GM10266 (cell line): Measurements from ENCODE around the gene TUBGCP6.

Experiments used
- DNase-seq: peaks from one replicate; pipeline ENCODE4 v3.0.0; 2012; ENCODE audit errors: extremely low spot score
- TF ChIP-seq, protein P1 (sequence below): IDR thresholded peaks from 2 replicates; pipeline ENCODE4 v1.5.1; 2012; ENCODE audit warnings: mild to moderate bottlenecking, low read depth; ENCODE audit not compliant: control insufficient read depth, insufficient read depth; ENCODE audit errors: missing control alignments

Gene TUBGCP6

GRCh38 chr22:50175921-50176849 is 68.6 kb downstream of the TUBGCP6 start:
- DNase-seq, result no peak

GRCh38 chr22:50175191-50175461 is 69.7 kb downstream of the TUBGCP6 start:
- DNase-seq, result no peak
- TF ChIP-seq, protein P1, sequence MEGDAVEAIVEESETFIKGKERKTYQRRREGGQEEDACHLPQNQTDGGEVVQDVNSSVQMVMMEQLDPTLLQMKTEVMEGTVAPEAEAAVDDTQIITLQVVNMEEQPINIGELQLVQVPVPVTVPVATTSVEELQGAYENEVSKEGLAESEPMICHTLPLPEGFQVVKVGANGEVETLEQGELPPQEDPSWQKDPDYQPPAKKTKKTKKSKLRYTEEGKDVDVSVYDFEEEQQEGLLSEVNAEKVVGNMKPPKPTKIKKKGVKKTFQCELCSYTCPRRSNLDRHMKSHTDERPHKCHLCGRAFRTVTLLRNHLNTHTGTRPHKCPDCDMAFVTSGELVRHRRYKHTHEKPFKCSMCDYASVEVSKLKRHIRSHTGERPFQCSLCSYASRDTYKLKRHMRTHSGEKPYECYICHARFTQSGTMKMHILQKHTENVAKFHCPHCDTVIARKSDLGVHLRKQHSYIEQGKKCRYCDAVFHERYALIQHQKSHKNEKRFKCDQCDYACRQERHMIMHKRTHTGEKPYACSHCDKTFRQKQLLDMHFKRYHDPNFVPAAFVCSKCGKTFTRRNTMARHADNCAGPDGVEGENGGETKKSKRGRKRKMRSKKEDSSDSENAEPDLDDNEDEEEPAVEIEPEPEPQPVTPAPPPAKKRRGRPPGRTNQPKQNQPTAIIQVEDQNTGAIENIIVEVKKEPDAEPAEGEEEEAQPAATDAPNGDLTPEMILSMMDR, result no peak

More at GRCh38 chr22:50175921-50176849, 68.6 kb downstream of the TUBGCP6 start:
- TF ChIP-seq, protein P1, result no peak

GRCh38 chr22:50174382-50175190 is 70.2 kb downstream of the TUBGCP6 start:
- TF ChIP-seq, protein P1, result no peak
- no peak for DNase-seq

- TF ChIP-seq, protein P1, result no peak
- DNase-seq, result no peak
Observed at GRCh38 chr22:50173983-50174355, 70.9 kb downstream of the TUBGCP6 start.

DNA sequence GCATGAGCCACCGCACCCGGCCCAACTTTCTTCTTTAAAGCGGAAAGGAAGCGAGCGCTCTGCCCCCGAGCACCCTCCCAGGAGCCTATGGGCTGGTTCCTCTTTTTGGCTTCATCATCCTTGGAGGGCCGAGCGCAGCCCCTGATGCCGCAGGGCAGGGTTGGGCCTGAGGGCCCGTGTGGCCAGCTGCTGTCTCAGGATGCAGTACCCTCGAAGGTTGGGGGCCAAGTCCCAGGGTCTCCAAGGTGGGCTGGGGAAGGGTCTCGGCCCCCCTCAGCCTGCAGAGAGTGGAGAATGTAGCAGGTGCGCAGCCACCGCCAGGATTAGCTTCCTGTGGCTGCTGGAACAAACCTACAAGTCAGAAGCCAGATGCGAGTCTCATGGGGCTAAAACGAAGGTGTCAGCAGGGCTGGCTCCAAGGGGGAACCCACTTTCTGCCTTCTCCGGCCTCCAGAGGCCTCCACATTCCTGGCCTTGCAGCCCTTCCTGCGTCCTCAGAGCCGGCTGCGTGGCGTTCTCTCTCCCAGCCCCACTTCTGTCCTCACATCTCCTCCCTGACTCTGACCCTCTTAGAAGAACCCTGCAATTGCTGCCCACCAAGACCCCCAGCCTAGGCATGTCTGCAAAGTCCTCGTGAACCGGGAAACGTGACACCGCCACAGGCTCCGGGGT is 71.4 kb downstream of the TUBGCP6 start:
- peak; percentile 77 for DNase-seq
- TF ChIP-seq, protein P1, result no peak

DNA sequence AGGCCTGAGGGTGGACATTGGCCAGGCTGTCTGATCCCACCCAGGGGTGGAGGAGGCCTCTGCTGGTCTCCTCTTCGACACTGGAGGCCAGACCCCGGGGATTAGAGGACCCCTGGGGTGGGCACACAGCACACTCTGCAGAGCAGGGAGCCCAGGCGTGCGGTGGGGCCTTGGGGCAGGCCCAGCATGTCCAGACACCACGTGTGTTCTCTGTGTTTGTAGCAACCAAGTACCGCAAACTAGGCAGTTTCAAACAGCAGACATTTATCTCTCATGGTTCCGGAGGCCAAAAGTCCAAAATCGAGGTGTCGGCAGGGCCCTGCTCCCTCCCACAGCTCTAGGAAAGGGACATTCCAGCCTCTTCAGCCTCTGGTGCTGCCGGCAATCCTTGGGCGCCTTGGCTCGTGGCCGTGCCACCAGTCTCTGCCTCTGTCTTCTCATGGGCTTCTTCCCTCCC is 72.8 kb downstream of the TUBGCP6 start:
- TF ChIP-seq, protein P1, result no peak

More for the DNA sequence above, 72.8 kb downstream of the TUBGCP6 start:
- no peak for DNase-seq
